CD4-positive, alpha-beta T cell treated with Interleukin-10 for 1 hour (primary cell): ENCODE data around the gene EPM2A.

ENCODE experiments used
- DNase-seq: peaks from one replicate; pipeline ENCODE4 v3.0.0-alpha.2; 2020

Gene EPM2A

GRCh38 chr6:145588981-145589380 lies 146.3 kb downstream of the EPM2A start:
- DNase-seq = no peak

DNA sequence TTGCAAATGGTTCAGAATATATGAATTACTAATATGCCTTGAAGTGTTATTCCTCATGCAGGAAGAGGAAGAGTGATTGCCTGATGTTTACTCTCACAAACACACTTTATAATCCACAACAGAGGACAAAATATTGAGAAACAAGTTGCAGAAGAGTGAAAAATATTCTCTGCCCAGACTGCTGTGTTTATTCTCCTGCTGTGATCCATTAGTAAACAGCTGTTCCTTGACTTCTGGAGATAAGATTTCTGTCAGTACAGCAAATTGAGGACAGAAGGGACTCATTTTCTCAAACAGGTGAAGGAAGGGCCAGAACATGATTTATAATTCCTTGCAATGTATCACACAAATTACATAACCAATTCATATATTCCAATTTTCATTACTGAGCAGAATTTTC lies 148.0 kb downstream of the EPM2A start:
- no peak for DNase-seq

- DNase-seq = no peak
These were observed 151.6 kb downstream of the EPM2A start for GRCh38 chr6:145583753-145584152.
